Prostate gland (tissue), 2 donors: ENCODE measurements around the gene COG5. TPM values are rescaled to one million over a fixed set of nuclear protein-coding genes. Genes with fewer than 3 reads are reported as not detected.

Experiments used
- DNase-seq: peaks from one replicate; pipeline ENCODE4 v3.0.0-alpha.2; 2019; ENCODE audit warnings: low spot score
- H3K27ac ChIP-seq, 2 donors: fragments of 200-600 bp; sonication (generic); 2 replicates each; pipeline ENCODE4 v1.5.1; 2017 to 2019
- H3K27me3 ChIP-seq: fragments of 200-600 bp; sonication (generic); replicated peaks from 2 replicates; pipeline ENCODE4 v1.5.1; 2019; ENCODE audit not compliant: insufficient read depth
- H3K36me3 ChIP-seq, 2 donors: fragments of 200-600 bp; sonication (generic); 1 replicate in 1 of 2; 2 replicates in 1 of 2; pipeline versions ENCODE4 v1.5.1 to v1.8.1; 2017 to 2019
- H3K4me1 ChIP-seq: fragments of 200-600 bp; sonication (generic); replicated peaks from 2 replicates; pipeline ENCODE4 v1.5.1; 2019
- H3K4me3 ChIP-seq, 2 donors: fragments of 200-600 bp; sonication (generic); 2 replicates each; pipeline ENCODE4 v1.5.1; 2017 to 2019
- H3K9me3 ChIP-seq: fragments of 200-600 bp; sonication (generic); 2 replicates; pipeline ENCODE4 v1.5.1; 2017
- CTCF ChIP-seq, 4 experiments: fragments of 200-600 bp in 2 of 4; fragments of 450-650 bp in 2 of 4; sonication (generic) in 2 of 4; IDR thresholded peaks; 1 replicate in 3 of 4; 2 replicates in 1 of 4; pipeline ENCODE4 v1.5.1; 2016 to 2019; ENCODE audit warnings: antibody characterized with exemption in 4 of 4, mild to moderate bottlenecking in 2 of 4, moderate library complexity in 2 of 4
- POLR2A ChIP-seq: fragments of 450-650 bp; IDR thresholded peaks from one replicate; pipeline ENCODE4 v1.6.1; 2016; ENCODE audit warnings: antibody characterized with exemption, mild to moderate bottlenecking
- POLR2AphosphoS5 ChIP-seq: sonication (generic); formaldehyde crosslinking; IDR thresholded peaks from one replicate; pipeline ENCODE4 v1.6.1; 2017; ENCODE audit warnings: antibody characterized with exemption
- WGBS: methylation state at CpG from one replicate; pipeline ENCODE4 v1.1.5; 2018; 5-methylcytosine and 5-hydroxymethylcytosine counted together
- intact Hi-C: fragments of 100-400 bp; cut with DNase I; formaldehyde crosslinking; loops from one replicate; pipeline ENCODE4 v1.14.2; 2022
- total RNA-seq, 2 donors: library from RNA; depleted of rRNA; stranded (reverse); fragments of >200 nt; gene quantifications; one replicate each; pipeline ENCODE4 v1.1.0, GENCODE V29; 2016

COG5 gene
- total RNA-seq, 2 donors from 2014 or later: 35.1 to 86.4 TPM

- 43% methylated on average over 2 of the region's 2 CpGs for WGBS
- no peak overlapping the region for H3K27ac ChIP-seq
- H3K4me1 ChIP-seq: no peaks in the 10 kb centered on the region
- no peak for TF ChIP-seq CTCF (IDR thresholded peaks at IDR 0.05)
- peak; percentile 46 for TF ChIP-seq POLR2AphosphoS5
- no peaks in the 10 kb centered on the region for H3K9me3 ChIP-seq
- DNase-seq: no peak
- H3K27me3 ChIP-seq: no peaks in the 10 kb centered on the region
- intact Hi-C loops: no loop called here
- no peaks in the 10 kb centered on the region for H3K36me3 ChIP-seq
- H3K4me3 ChIP-seq: no peak overlapping the region
Measured at GRCh38 chr7:107164092-107164491, 399.6 kb downstream of the COG5 start.

- no peak overlapping the region for H3K4me3 ChIP-seq
- intact Hi-C loops: no loop called here
- no peak for TF ChIP-seq POLR2AphosphoS5
- H3K4me1 ChIP-seq: no peaks in the 10 kb centered on the region
- H3K9me3 ChIP-seq: no peaks in the 10 kb centered on the region
- H3K27ac ChIP-seq: peak overlapping the region; percentile 10 to 52
- H3K27me3 ChIP-seq: no peaks in the 10 kb centered on the region
- WGBS: 62% methylated on average over 5 of the region's 5 CpGs
- no peak for DNase-seq
- H3K36me3 ChIP-seq: no peaks in the 10 kb centered on the region
Measured at GRCh38 chr7:107162475-107162874, 401.2 kb downstream of the COG5 start.

- Histone ChIP-seq H3K36me3 (no peaks in the 10 kb centered on the region), H3K27me3 (no peaks in the 10 kb centered on the region), H3K27ac (no peak overlapping the region), H3K9me3 (no peaks in the 10 kb centered on the region), H3K4me3 (no peak overlapping the region), H3K4me1 (no peaks in the 10 kb centered on the region)
- intact Hi-C loops: no loop called here
- WGBS: 90% methylated on average over 3 of the region's 3 CpGs
- no peak for DNase-seq
- TF ChIP-seq POLR2A: no peak
- TF ChIP-seq POLR2AphosphoS5: no peak
- no peak for TF ChIP-seq CTCF (IDR thresholded peaks at IDR 0.05)
Measured at GRCh38 chr7:107161415-107161814, 402.3 kb downstream of the COG5 start.

- H3K4me1 ChIP-seq: no peaks in the 10 kb centered on the region
- H3K27me3 ChIP-seq: no peaks in the 10 kb centered on the region
- H3K27ac ChIP-seq: no peak overlapping the region
- H3K9me3 ChIP-seq: no peaks in the 10 kb centered on the region
- H3K36me3 ChIP-seq: no peaks in the 10 kb centered on the region
- DNase-seq: no peak
- TF ChIP-seq CTCF (IDR thresholded peaks at IDR 0.05): no peak
- no peak for TF ChIP-seq POLR2A
- no peak for TF ChIP-seq POLR2AphosphoS5
- intact Hi-C loops: no loop called here
- H3K4me3 ChIP-seq: no peak overlapping the region
- 82% methylated on average over 2 of the region's 2 CpGs for WGBS
Measured at GRCh38 chr7:107160389-107160788, 403.3 kb downstream of the COG5 start.

GRCh38 chr7:107158028-107158427 is 405.7 kb downstream of the COG5 start:
- Histone ChIP-seq H3K4me3 (no peak overlapping the region), H3K27ac (no peak overlapping the region), H3K4me1 (no peaks in the 10 kb centered on the region), H3K36me3 (no peaks in the 10 kb centered on the region), H3K9me3 (no peaks in the 10 kb centered on the region), H3K27me3 (no peaks in the 10 kb centered on the region)
- no peak for DNase-seq
- TF ChIP-seq POLR2A: no peak
- TF ChIP-seq CTCF (IDR thresholded peaks at IDR 0.05): no peak
- TF ChIP-seq POLR2AphosphoS5: no peak
- 91% methylated on average over 2 of the region's 2 CpGs for WGBS
- intact Hi-C loops: no loop called here
